GM19240 (cell line): Measurements from ENCODE around the gene CLSTN2.
"Not testable (repeated sequence)": the region's sequence is repeated elsewhere in the genome, so short reads cannot be mapped to it uniquely, and the experiment has no call there.

Experiments
- DNase-seq: peaks from one replicate; pipeline ENCODE4 v3.0.0; 2011; ENCODE audit warnings: low spot score; ENCODE audit not compliant: insufficient read length

The CLSTN2 gene

GRCh38 chr3:140406655-140407054 lies 471.7 kb downstream of the CLSTN2 start:
- no peak for DNase-seq

- no peak for DNase-seq
These were observed 473.3 kb downstream of the CLSTN2 start for GRCh38 chr3:140408252-140408651.

- DNase-seq = no peak
These were observed 481.7 kb downstream of the CLSTN2 start for GRCh38 chr3:140416666-140417065.

- DNase-seq = no peak
These were observed 485.8 kb downstream of the CLSTN2 start for GRCh38 chr3:140420621-140421357.

GRCh38 chr3:140421884-140422283 lies 486.9 kb downstream of the CLSTN2 start:
- DNase-seq = no peak

- no peak for DNase-seq
These were observed 488.2 kb downstream of the CLSTN2 start for GRCh38 chr3:140423146-140423545.

GRCh38 chr3:140423574-140423973 lies 488.6 kb downstream of the CLSTN2 start:
- not testable (repeated sequence) for DNase-seq

- DNase-seq = no peak
These were observed 489.2 kb downstream of the CLSTN2 start for GRCh38 chr3:140424211-140424610.

- no peak for DNase-seq
These were observed 489.7 kb downstream of the CLSTN2 start for GRCh38 chr3:140424726-140425125.

- DNase-seq = no peak
These were observed 492.8 kb downstream of the CLSTN2 start for GRCh38 chr3:140427786-140428185.

GRCh38 chr3:140428380-140428779 lies 493.4 kb downstream of the CLSTN2 start:
- DNase-seq = no peak

- no peak for DNase-seq
These were observed 494.8 kb downstream of the CLSTN2 start for GRCh38 chr3:140429791-140430190.

- no peak for DNase-seq
These were observed 495.5 kb downstream of the CLSTN2 start for GRCh38 chr3:140430494-140430893.

GRCh38 chr3:140432229-140432669 lies 497.3 kb downstream of the CLSTN2 start:
- DNase-seq = no peak

- no peak for DNase-seq
These were observed 498.4 kb downstream of the CLSTN2 start for GRCh38 chr3:140433431-140433830.

GRCh38 chr3:140434261-140434905 lies 499.4 kb downstream of the CLSTN2 start:
- DNase-seq = no peak

GRCh38 chr3:140436421-140436820 lies 501.4 kb downstream of the CLSTN2 start:
- no peak for DNase-seq

- DNase-seq = no peak
These were observed 503.9 kb downstream of the CLSTN2 start for GRCh38 chr3:140438736-140439470.

- no peak for DNase-seq
These were observed 504.5 kb downstream of the CLSTN2 start for GRCh38 chr3:140439527-140439926.

GRCh38 chr3:140440446-140440845 lies 505.5 kb downstream of the CLSTN2 start:
- no peak for DNase-seq

GRCh38 chr3:140441006-140441405 lies 506.0 kb downstream of the CLSTN2 start:
- no peak for DNase-seq

- no peak for DNase-seq
These were observed 507.6 kb downstream of the CLSTN2 start for GRCh38 chr3:140442621-140443020.
